Thyroid gland (tissue), 4 donors: ENCODE data around the gene SEL1L2. TPM values are rescaled to one million over a fixed set of nuclear protein-coding genes. Genes with fewer than 3 reads are reported as not detected.
"Not testable (repeated sequence)": the region's sequence is repeated elsewhere in the genome, so short reads cannot be mapped to it uniquely, and the experiment has no call there.

ENCODE experiments used
- DNase-seq, 2 donors: peaks; one replicate each; pipeline ENCODE4 v3.0.0-alpha.2; 2019
- H3K27ac ChIP-seq, 3 donors: fragments of 200-600 bp; sonication (generic); 1 replicate in 2 of 3; 2 replicates in 1 of 3; pipeline ENCODE4 v1.5.1; 2016 to 2019; ENCODE audit warnings: mild to moderate bottlenecking in 1 of 3, moderate library complexity in 1 of 3
- H3K27me3 ChIP-seq: fragments of 200-600 bp; sonication (generic); one replicate; pipeline ENCODE4 v1.5.1; 2019
- H3K36me3 ChIP-seq, 2 donors: fragments of 200-600 bp; sonication (generic); one replicate each; pipeline ENCODE4 v1.5.1; 2016 to 2019
- H3K4me1 ChIP-seq, 2 donors: fragments of 200-600 bp; sonication (generic); one replicate each; pipeline ENCODE4 v1.5.1; 2017 to 2019
- H3K4me3 ChIP-seq, 3 donors: fragments of 200-600 bp; sonication (generic); replicated peaks in 1 of 3; 1 replicate in 2 of 3; 2 replicates in 1 of 3; pipeline ENCODE4 v1.5.1; 2016; ENCODE audit warnings: mild to moderate bottlenecking in 1 of 3
- H3K9me3 ChIP-seq: fragments of 200-600 bp; sonication (generic); one replicate; pipeline ENCODE4 v1.5.1; 2017
- CTCF ChIP-seq, 6 experiments: fragments of 200-600 bp in 3 of 6; fragments of 450-650 bp in 3 of 6; sonication (generic) in 3 of 6; IDR thresholded peaks; one replicate each; pipeline ENCODE4 v1.5.1; 2016 to 2019; ENCODE audit warnings: antibody characterized with exemption in 6 of 6, mild to moderate bottlenecking in 2 of 6, inconsistent platforms in 1 of 6, moderate library complexity in 1 of 6
- POLR2A ChIP-seq, 2 donors: fragments of 450-650 bp; IDR thresholded peaks; one replicate each; pipeline ENCODE4 v1.6.1; 2017; ENCODE audit warnings: antibody characterized with exemption in 2 of 2, mild to moderate bottlenecking in 2 of 2, moderate library complexity in 1 of 2
- WGBS, 2 donors: methylation state at CpG; one replicate each; pipeline ENCODE4 v1.1.5; 2017; 5-methylcytosine and 5-hydroxymethylcytosine counted together
- intact Hi-C: fragments of 100-400 bp; cut with DNase I; formaldehyde crosslinking; loops from one replicate; pipeline ENCODE4 v1.15.1; 2023
- total RNA-seq, 4 donors: library from RNA; depleted of rRNA; stranded (reverse); fragments of >200 nt; gene quantifications; one replicate each; pipeline ENCODE4 v1.2.3, GENCODE V29; 2016

Gene SEL1L2
- total RNA-seq, 4 donors from 2014 or later: not detected

DNA sequence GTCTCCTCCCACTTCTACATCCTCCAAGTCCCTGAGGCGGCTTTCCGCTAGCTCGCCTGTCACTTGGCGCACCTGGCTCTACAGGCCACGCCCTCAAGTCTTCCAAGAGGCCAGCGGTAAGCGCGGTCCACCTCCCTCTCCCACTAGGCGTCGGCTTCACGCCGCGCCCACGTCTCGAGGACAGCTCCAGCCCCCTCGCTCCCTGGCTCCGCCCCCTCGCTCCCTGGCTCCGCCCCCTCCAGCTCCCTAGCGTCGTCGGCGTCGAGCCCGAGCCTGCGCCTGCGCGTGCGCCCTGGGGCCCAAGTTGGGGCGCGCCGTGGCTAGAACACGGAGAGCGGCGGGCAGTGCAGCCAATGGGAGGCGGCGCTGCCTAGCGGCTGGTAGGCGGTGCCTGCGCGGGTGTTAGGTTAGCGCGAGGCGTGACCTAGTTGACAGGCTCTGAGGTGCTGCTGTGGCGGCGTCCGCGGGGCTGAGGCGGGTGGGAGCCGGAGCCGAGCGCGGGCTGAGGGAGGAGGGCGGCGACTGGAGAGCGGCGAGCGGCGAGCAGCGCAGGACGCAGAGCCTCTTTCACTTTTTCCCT lies 4.8 kb upstream of the SEL1L2 start, which contains the start of gene MACROD2:
TSS of gene MACROD2 (plus strand) at position 431 of the 580 bp plus-strand sequence.
- H3K4me1 ChIP-seq: no peaks in the 10 kb centered on the region
- 4% methylated on average over 19 to 31 of the region's 61 CpGs for WGBS, 2 donors
- H3K4me3 ChIP-seq: peak within 1 kb of the TSS; percentile 35 to 78 (median 70)
- intact Hi-C loops: no loop called here
- peak; percentile 95 for DNase-seq
- H3K9me3 ChIP-seq: no peaks in the 10 kb centered on the region
- H3K36me3 ChIP-seq: no peaks in the 10 kb centered on the region
- TF ChIP-seq CTCF (IDR thresholded peaks at IDR 0.05) (peak in 1 of 6 experiments; percentile 15), POLR2A (IDR thresholded peaks at IDR 0.05) (peak in 1 of 2 donors; percentile 85)
- no peaks in the 10 kb centered on the region for H3K27me3 ChIP-seq
- peak within 1 kb of the TSS in 1 of 3 donors; percentile 27 for H3K27ac ChIP-seq

GRCh38 chr20:13991955-13992354 lies 1.5 kb upstream of the SEL1L2 start:
- DNase-seq, H3K4me3 ChIP-seq, H3K36me3 ChIP-seq, H3K9me3 ChIP-seq, H3K4me1 ChIP-seq, H3K27me3 ChIP-seq, H3K27ac ChIP-seq, intact Hi-C loops: not testable (repeated sequence)
- WGBS, 2 donors: 95% methylated on average over 5 of the region's 5 CpGs

DNA sequence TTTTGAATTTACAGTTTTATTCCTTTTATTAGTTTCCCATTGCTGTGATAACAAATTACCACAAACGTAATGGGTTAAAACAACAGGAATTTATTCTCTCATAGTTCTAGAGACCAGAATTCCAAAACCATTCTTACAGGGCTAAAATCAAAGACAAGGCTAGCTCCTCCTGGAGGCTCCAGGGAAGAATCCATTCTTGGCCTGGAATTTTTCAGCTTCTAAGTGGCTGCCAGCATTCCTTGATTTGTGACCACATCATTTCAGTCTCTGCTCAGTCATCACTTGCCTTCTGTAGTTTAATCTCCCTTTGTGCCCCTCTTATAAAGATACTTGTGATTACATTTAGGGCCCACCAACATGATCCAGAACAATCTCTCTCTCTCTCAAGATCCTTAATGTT lies 897 bp upstream of the SEL1L2 start:
- Histone ChIP-seq H3K36me3 (no peaks in the 10 kb centered on the region), H3K4me1 (no peaks in the 10 kb centered on the region), H3K27ac (no peak overlapping the region), H3K4me3 (no peak overlapping the region), H3K27me3 (no peaks in the 10 kb centered on the region), H3K9me3 (no peaks in the 10 kb centered on the region)
- intact Hi-C loops: no loop called here
- 82 to 86% methylated on average over 1 of the region's 1 CpG for WGBS, 2 donors
- no peak for TF ChIP-seq CTCF (IDR thresholded peaks at IDR 0.05)
- TF ChIP-seq POLR2A (IDR thresholded peaks at IDR 0.05): no peak
- no peak for DNase-seq

DNA sequence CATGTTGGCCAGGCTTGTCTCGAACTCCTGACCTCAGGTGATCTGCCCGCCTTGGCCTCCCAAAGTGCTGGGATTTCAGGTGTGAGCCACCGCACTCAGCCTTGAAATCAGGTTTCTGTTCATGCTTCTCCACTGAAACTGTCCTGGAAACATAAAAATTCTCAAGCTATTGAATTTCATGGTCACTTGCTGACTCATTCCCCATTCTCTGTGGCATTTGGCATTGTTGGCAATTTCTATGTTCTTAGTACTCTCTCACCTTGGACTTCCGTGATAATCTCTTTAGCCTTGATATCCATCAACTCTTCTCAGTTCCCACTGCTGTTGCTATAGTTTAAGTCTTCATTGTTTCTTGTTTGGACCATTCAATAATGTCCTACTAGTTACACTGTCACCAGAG lies 6.2 kb downstream of the SEL1L2 start:
- Histone ChIP-seq H3K9me3 (no peaks in the 10 kb centered on the region), H3K4me1 (no peaks in the 10 kb centered on the region), H3K27ac (no peak overlapping the region), H3K4me3 (no peak overlapping the region), H3K27me3 (no peaks in the 10 kb centered on the region), H3K36me3 (no peaks in the 10 kb centered on the region)
- no peak for DNase-seq
- TF ChIP-seq CTCF (IDR thresholded peaks at IDR 0.05): no peak
- no peak for TF ChIP-seq POLR2A (IDR thresholded peaks at IDR 0.05)
- 85 to 98% methylated on average over 4 of the region's 4 CpGs for WGBS, 2 donors
- intact Hi-C loops: no loop called here

DNA sequence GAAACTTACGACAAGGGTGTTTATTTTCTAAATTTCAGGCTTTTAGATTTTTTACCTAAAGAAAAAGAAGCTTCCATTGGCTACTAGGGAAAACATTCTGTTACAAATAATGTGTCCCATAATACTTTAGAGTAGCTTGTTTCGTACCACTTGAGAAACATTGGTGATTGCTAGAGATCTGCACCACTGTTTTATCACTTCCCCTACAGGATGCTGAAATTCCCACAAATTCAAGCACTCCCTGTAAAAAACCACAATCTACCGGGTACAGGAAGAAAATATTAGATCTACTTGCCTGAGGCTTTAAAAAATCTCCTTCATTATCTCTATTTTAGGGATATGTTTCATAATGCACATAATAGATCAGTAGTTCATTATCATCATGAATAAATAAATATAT lies 29.9 kb downstream of the SEL1L2 start:
- DNase-seq: no peak
- 59 to 84% methylated on average over 3 of the region's 3 CpGs for WGBS, 2 donors
- Histone ChIP-seq H3K9me3 (no peaks in the 10 kb centered on the region), H3K27me3 (no peaks in the 10 kb centered on the region), H3K4me1 (no peaks in the 10 kb centered on the region), H3K27ac (no peak overlapping the region), H3K4me3 (no peak overlapping the region), H3K36me3 (no peaks in the 10 kb centered on the region)
- intact Hi-C loops: no loop called here
- TF ChIP-seq CTCF (IDR thresholded peaks at IDR 0.05) (no peak), POLR2A (IDR thresholded peaks at IDR 0.05) (no peak)
